Sigmoid colon (tissue), 7 donors: ENCODE data around the gene IREB2. TPM values are rescaled to one million over a fixed set of nuclear protein-coding genes. Genes with fewer than 3 reads are reported as not detected.

Source experiments
- DNase-seq: peaks from one replicate; pipeline ENCODE4 v3.0.0-alpha.2; 2019
- H3K27ac ChIP-seq, 4 donors: fragments of 200-600 bp; sonication (generic); one replicate each; pipeline ENCODE4 v1.5.1; 2016 to 2019; ENCODE audit warnings: mild to moderate bottlenecking in 1 of 4
- H3K27me3 ChIP-seq, 3 donors: fragments of 200-600 bp; sonication (generic); one replicate each; pipeline ENCODE4 v1.5.1; 2019; ENCODE audit warnings: mild to moderate bottlenecking in 1 of 3
- H3K36me3 ChIP-seq, 4 donors: fragments of 200-600 bp; sonication (generic); one replicate each; pipeline ENCODE4 v1.5.1; 2016 to 2019
- H3K4me1 ChIP-seq, 4 donors: fragments of 200-600 bp; sonication (generic); one replicate each; pipeline ENCODE4 v1.5.1; 2017 to 2019
- H3K4me3 ChIP-seq, 4 donors: fragments of 200-600 bp; sonication (generic); one replicate each; pipeline ENCODE4 v1.5.1; 2017 to 2019; ENCODE audit warnings: mild to moderate bottlenecking in 2 of 4, moderate library complexity in 1 of 4
- H3K9me3 ChIP-seq, 4 donors: fragments of 200-600 bp in 3 of 4; sonication (generic) in 3 of 4; one replicate each; pipeline versions ENCODE4 v1.5.1 to v1.6.1; 2013 to 2019
- CTCF ChIP-seq, 4 experiments: fragments of 450-650 bp in 3 of 4; fragments of 200-600 bp in 1 of 4; IDR thresholded peaks; one replicate each; pipeline ENCODE4 v1.5.1; 2016 to 2019; ENCODE audit warnings: antibody characterized with exemption in 4 of 4, mild to moderate bottlenecking in 3 of 4, moderate library complexity in 2 of 4
- EP300 ChIP-seq, 4 donors: sonication (generic); formaldehyde crosslinking; IDR thresholded peaks; one replicate each; pipeline ENCODE4 v1.6.1; 2017; ENCODE audit warnings: antibody characterized with exemption in 4 of 4
- POLR2A ChIP-seq, 2 donors: fragments of 450-650 bp; IDR thresholded peaks; one replicate each; pipeline ENCODE4 v1.6.1; 2016; ENCODE audit warnings: antibody characterized with exemption in 2 of 2, mild to moderate bottlenecking in 2 of 2, moderate library complexity in 2 of 2
- POLR2AphosphoS5 ChIP-seq, 4 donors: sonication (generic); formaldehyde crosslinking; IDR thresholded peaks; one replicate each; pipeline ENCODE4 v1.6.1; 2017; ENCODE audit warnings: antibody characterized with exemption in 4 of 4
- WGBS, 2 donors: extraction: QIAGEN DNeasy Blood & Tissue Kit; methylation state at CpG; one replicate each; pipeline ENCODE4 v1.1.7; 2013; 5-methylcytosine and 5-hydroxymethylcytosine counted together
- intact Hi-C: fragments of 100-400 bp; cut with DNase I; formaldehyde crosslinking; loops from one replicate; pipeline ENCODE4 v1.15.1; 2023
- polyA plus RNA-seq, 3 donors: library from polyadenylated mRNA; stranded (reverse); fragments of 200-250 nt; gene quantifications; one replicate each; pipeline ENCODE4 v1.2.3, GENCODE V29; 2013
- total RNA-seq, 4 donors: library from RNA; depleted of rRNA; stranded (reverse); fragments of >200 nt; gene quantifications; one replicate each; pipeline ENCODE4 v1.1.0, GENCODE V29; 2016
- donor health status: healthy with polysubstance abuse.
- donor health status: Bipolar disorder and iron deficiency.
- donor health status: healthy.

The IREB2 gene
- total and polyA plus RNA-seq, 7 donors, result 12.6 to 42.1 (median 28.4) TPM

- H3K4me3 ChIP-seq, result no peak overlapping the region
- TF ChIP-seq POLR2AphosphoS5 (IDR thresholded peaks at IDR 0.05) (no peak), EP300 (IDR thresholded peaks at IDR 0.05) (no peak), POLR2A (IDR thresholded peaks at IDR 0.05) (no peak), CTCF (IDR thresholded peaks at IDR 0.05) (no peak)
- no peaks in the 10 kb centered on the region for H3K36me3 ChIP-seq
- no peaks in the 10 kb centered on the region for H3K27me3 ChIP-seq
- no peaks in the 10 kb centered on the region for H3K4me1 ChIP-seq
- no peak overlapping the region for H3K27ac ChIP-seq
- 91 to 96% methylated on average over 5 of the region's 5 CpGs for WGBS, 2 donors
- H3K9me3 ChIP-seq, result no peaks in the 10 kb centered on the region
- intact Hi-C loops, result no loop called here
- DNase-seq, result no peak
Measured at GRCh38 chr15:78524230-78524629, 86.2 kb downstream of the IREB2 start.

GRCh38 chr15:78527325-78527724, 89.3 kb downstream of the IREB2 start:
- no peaks in the 10 kb centered on the region for H3K9me3 ChIP-seq
- no peak for DNase-seq
- no peaks in the 10 kb centered on the region for H3K4me1 ChIP-seq
- H3K36me3 ChIP-seq, result no peaks in the 10 kb centered on the region
- TF ChIP-seq CTCF (IDR thresholded peaks at IDR 0.05) (no peak), EP300 (IDR thresholded peaks at IDR 0.05) (no peak), POLR2A (IDR thresholded peaks at IDR 0.05) (no peak), POLR2AphosphoS5 (IDR thresholded peaks at IDR 0.05) (no peak)
- H3K27me3 ChIP-seq, result no peaks in the 10 kb centered on the region
- intact Hi-C loops, result no loop called here
- no peak overlapping the region for H3K4me3 ChIP-seq
- no peak overlapping the region for H3K27ac ChIP-seq
- 93 to 94% methylated on average over 5 of the region's 5 CpGs for WGBS, 2 donors

- DNase-seq, result no peak
- no peak for TF ChIP-seq CTCF (IDR thresholded peaks at IDR 0.05)
- no peak for TF ChIP-seq POLR2A (IDR thresholded peaks at IDR 0.05)
- TF ChIP-seq POLR2AphosphoS5 (IDR thresholded peaks at IDR 0.05), result no peak
- no peak for TF ChIP-seq EP300 (IDR thresholded peaks at IDR 0.05)
- WGBS, 2 donors, result 72 to 75% methylated on average over 2 of the region's 2 CpGs
- intact Hi-C loops, result no loop called here
- Histone ChIP-seq H3K9me3 (no peaks in the 10 kb centered on the region), H3K27me3 (no peaks in the 10 kb centered on the region), H3K27ac (no peak overlapping the region), H3K4me1 (no peaks in the 10 kb centered on the region), H3K36me3 (no peaks in the 10 kb centered on the region), H3K4me3 (no peak overlapping the region)
Measured at GRCh38 chr15:78533331-78533730, 95.3 kb downstream of the IREB2 start.

GRCh38 chr15:78536134-78536533, 98.1 kb downstream of the IREB2 start:
- no peak for TF ChIP-seq POLR2A (IDR thresholded peaks at IDR 0.05)
- no peak for TF ChIP-seq POLR2AphosphoS5 (IDR thresholded peaks at IDR 0.05)
- no peak for TF ChIP-seq CTCF (IDR thresholded peaks at IDR 0.05)
- TF ChIP-seq EP300 (IDR thresholded peaks at IDR 0.05), result no peak
- intact Hi-C loops, result no loop called here
- Histone ChIP-seq H3K36me3 (no peaks in the 10 kb centered on the region), H3K4me3 (no peak overlapping the region), H3K4me1 (peaks cover 0 to 9% (median 2%) of the 10 kb centered on the region in 4 donors), H3K27ac (no peak overlapping the region), H3K9me3 (no peaks in the 10 kb centered on the region), H3K27me3 (no peaks in the 10 kb centered on the region)
- WGBS, 2 donors, result 89 to 96% methylated on average over 1 of the region's 1 CpG
- DNase-seq, result no peak

GRCh38 chr15:78537266-78537905, 99.4 kb downstream of the IREB2 start:
- no peaks in the 10 kb centered on the region for H3K27me3 ChIP-seq
- no peak for DNase-seq
- H3K4me3 ChIP-seq, result no peak overlapping the region
- intact Hi-C loops, result no loop called here
- no peak for TF ChIP-seq CTCF (IDR thresholded peaks at IDR 0.05)
- TF ChIP-seq EP300 (IDR thresholded peaks at IDR 0.05), result no peak
- no peak for TF ChIP-seq POLR2A (IDR thresholded peaks at IDR 0.05)
- TF ChIP-seq POLR2AphosphoS5 (IDR thresholded peaks at IDR 0.05), result no peak
- WGBS, 2 donors, result 91% methylated on average over 5 of the region's 5 CpGs
- H3K9me3 ChIP-seq, result no peaks in the 10 kb centered on the region
- peaks cover 0 to 22% (median 13%) of the 10 kb centered on the region in 4 donors for H3K4me1 ChIP-seq
- peaks cover 0 to 5% (median 0%) of the 10 kb centered on the region in 4 donors for H3K36me3 ChIP-seq
- no peak overlapping the region for H3K27ac ChIP-seq
